A549 (cell line): ENCODE data around the gene SCO1. TPM values are rescaled to one million over a fixed set of nuclear protein-coding genes. Genes with fewer than 3 reads are reported as not detected.

Experiments used
- ATAC-seq, 2 experiments: fragments of 200-7000 bp in 1 of 2; fragments of >200 bp in 1 of 2; cut with Nextera tagmentation in 1 of 2; cut with Tn5 transposase in 1 of 2; 3 replicates each; pipeline versions ENCODE4 v1.8.0 to v1.9.1; 2018 to 2020; ENCODE audit warnings: mild to moderate bottlenecking in 1 of 2, moderate library complexity in 1 of 2
- CTCF ChIA-PET: fragments of 300-600 bp; sonication (Branson Sonifier 250); formaldehyde crosslinking; extraction: SDS; loops from one replicate; lab custom pipeline; 2021; ENCODE audit warnings: antibody characterized with exemption, inconsistent platforms; lab: Yijun Ruan, JAX
- POLR2A ChIA-PET: fragments of 350-600 bp; formaldehyde crosslinking; extraction: SDS; loops from one replicate; lab custom pipeline; 2021; ENCODE audit warnings: antibody characterized with exemption, inconsistent platforms; lab: Yijun Ruan, JAX
- DNase-seq, 2 experiments: peaks; one replicate each; pipeline versions ENCODE4 v3.0.0 to v3.0.0-alpha.2; 2011 to 2016; ENCODE audit warnings: low read depth in 1 of 2, low spot score in 1 of 2
- FAIRE-seq: peaks from 2 replicates; lab custom pipeline; 2011; peaks lifted over from hg19 to GRCh38; lab: Jason Lieb, UNC
- H3K27ac ChIP-seq, 2 experiments: fragments of >200 bp; sonication (Bioruptor Twin); formaldehyde crosslinking; 3 replicates each; pipeline ENCODE4 v1.5.1; 2016 to 2017
- H3K4me1 ChIP-seq: fragments of >200 bp; sonication (Bioruptor Twin); formaldehyde crosslinking; 3 replicates; pipeline ENCODE4 v1.6.1; 2016
- H3K4me2 ChIP-seq: fragments of >200 bp; sonication (Bioruptor Twin); formaldehyde crosslinking; 3 replicates; pipeline ENCODE4 v1.6.1; 2016
- H3K4me3 ChIP-seq: fragments of >200 bp; sonication (Bioruptor Twin); formaldehyde crosslinking; 3 replicates; pipeline ENCODE4 v1.5.1; 2016
- H3K9me3 ChIP-seq: fragments of >200 bp; sonication (Bioruptor Twin); formaldehyde crosslinking; 3 replicates; pipeline ENCODE4 v1.6.1; 2016
- CBX8 ChIP-seq: fragments of 200-600 bp; sonication (generic); IDR thresholded peaks from 2 replicates; pipeline ENCODE4 v1.6.1; 2016
- CEBPB ChIP-seq, 2 experiments: fragments of >200 bp in 1 of 2; sonication (Bioruptor Twin) in 1 of 2; formaldehyde crosslinking in 1 of 2; IDR thresholded peaks; 2 replicates each; pipeline ENCODE4 v1.6.1; 2012 to 2016
- CHD2 ChIP-seq: fragments of 150-350 bp; IDR thresholded peaks from 2 replicates; pipeline ENCODE4 v1.6.1; 2014; ENCODE audit warnings: low read length; ENCODE audit not compliant: partially characterized antibody
- CTCF ChIP-seq: fragments of >200 bp; sonication (Bioruptor Twin); formaldehyde crosslinking; IDR thresholded peaks from 3 replicates; pipeline ENCODE4 v1.5.1; 2016
- E2F6 ChIP-seq: IDR thresholded peaks from 2 replicates; pipeline ENCODE4 v1.6.1; 2012; ENCODE audit warnings: low read depth, borderline replicate concordance
- EHMT2 ChIP-seq: fragments of 200-600 bp; sonication (generic); IDR thresholded peaks from 2 replicates; pipeline ENCODE4 v1.6.1; 2016; ENCODE audit warnings: antibody characterized with exemption, low read depth, mild to moderate bottlenecking, moderate library complexity
- EP300 ChIP-seq, 2 experiments: fragments of >200 bp; sonication (Bioruptor Twin); formaldehyde crosslinking; IDR thresholded peaks; 2 replicates in 1 of 2; 3 replicates in 1 of 2; pipeline ENCODE4 v1.6.1; 2016 to 2017
- FOSB ChIP-seq: fragments of 250-450 bp; sonication (Bioruptor Pico); IDR thresholded peaks from 2 replicates; pipeline ENCODE4 v1.5.0; 2020; ENCODE audit warnings: mild to moderate bottlenecking, moderate library complexity
- HDAC2 ChIP-seq: fragments of 200-600 bp; sonication (generic); IDR thresholded peaks from 2 replicates; pipeline ENCODE4 v1.6.1; 2016
- HOXA7 ChIP-seq: fragments of 250-450 bp; sonication (Bioruptor Pico); IDR thresholded peaks from 2 replicates; pipeline ENCODE4 v1.5.0; 2020; ENCODE audit warnings: mild to moderate bottlenecking, moderate library complexity
- HOXB13 ChIP-seq: fragments of 250-450 bp; sonication (Bioruptor Pico); IDR thresholded peaks from 2 replicates; pipeline ENCODE4 v1.5.0; 2020; ENCODE audit warnings: low read depth, mild to moderate bottlenecking, moderate library complexity
- JUN ChIP-seq, 2 experiments: fragments of >200 bp; sonication (Bioruptor Twin); formaldehyde crosslinking; IDR thresholded peaks; 2 replicates in 1 of 2; 3 replicates in 1 of 2; pipeline ENCODE4 v1.6.1; 2016 to 2017
- MAFK ChIP-seq: fragments of 450-650 bp; IDR thresholded peaks from 2 replicates; pipeline ENCODE4 v1.6.1; 2014; ENCODE audit not compliant: partially characterized antibody
- POLR2A ChIP-seq: IDR thresholded peaks from 2 replicates; pipeline ENCODE4 v1.6.1; 2012; ENCODE audit warnings: mild to moderate bottlenecking, low read length
- POLR2AphosphoS2 ChIP-seq: conservative IDR thresholded peaks from 2 replicates; pipeline ENCODE4 v1.6.1; 2012; ENCODE audit warnings: low read length, improper control_type of control experiment, inconsistent platforms
- RAD21 ChIP-seq, 2 experiments: fragments of >200 bp in 1 of 2; sonication (Bioruptor Twin) in 1 of 2; formaldehyde crosslinking in 1 of 2; IDR thresholded peaks in 1 of 2; conservative IDR thresholded peaks in 1 of 2; 2 replicates in 1 of 2; 3 replicates in 1 of 2; pipeline ENCODE4 v1.6.1; 2012 to 2018; ENCODE audit warnings: inconsistent platforms in 1 of 2
- SMC3 ChIP-seq: fragments of >200 bp; sonication (Bioruptor Twin); formaldehyde crosslinking; IDR thresholded peaks from 3 replicates; pipeline ENCODE4 v1.6.1; 2018; ENCODE audit warnings: inconsistent platforms
- ZNF302 ChIP-seq: fragments of 250-450 bp; sonication (Bioruptor Pico); IDR thresholded peaks from 2 replicates; pipeline ENCODE4 v1.9.0; 2021; ENCODE audit warnings: inconsistent platforms, mild to moderate bottlenecking, moderate library complexity
- WGBS: methylation state at CpG from one replicate; pipeline ENCODE4 v1.1.6; 2017; ENCODE audit errors: missing lambda C conversion rate; 5-methylcytosine and 5-hydroxymethylcytosine counted together
- polyA plus RNA-seq, 4 experiments: library from polyadenylated mRNA; depleted of rRNA in 3 of 4; stranded (reverse); fragments of >200 nt; fragmentation: RNase III in 1 of 4; extraction: RNeasy Plus Mini Kit Qiagen cat#74134 plus additional on column Dnase treatment in 1 of 4; gene quantifications; 2 replicates in 3 of 4; 3 replicates in 1 of 4; pipeline ENCODE4 v1.2.3, GENCODE V29; 2011 to 2017

SCO1 gene
- polyA plus RNA-seq, 2 of the 4 experiments (the other 2 are of a cell fraction), result 52.2 to 55.8 TPM

- no peaks in the 10 kb centered on the region for H3K9me3 ChIP-seq
- ATAC-seq, result no peak
- H3K27ac ChIP-seq, result no peak overlapping the region
- H3K4me3 ChIP-seq, result no peak overlapping the region
- 80% methylated on average over 12 of the region's 12 CpGs for WGBS
- POLR2A ChIA-PET, result no interaction called here
- CTCF ChIA-PET, result interaction anchor here (0.7 to 18.5 kb wide), 10 partner anchors 14 to 515 kb away, joined by 3 to 315 read pairs (median 5); no protein-coding TSS in a partner anchor
- DNase-seq, result no peak
- H3K4me2 ChIP-seq, result no peak overlapping the region
- H3K4me1 ChIP-seq, result no peaks in the 10 kb centered on the region
- TF ChIP-seq MAFK (peak; percentile 85), CTCF (no peak), EP300 (IDR thresholded peaks at IDR 0.05) (no peak), E2F6 (no peak)
- FAIRE-seq, result no peak
These were observed 67.6 kb downstream of the SCO1 start for GRCh38 chr17:10629706-10630105.

- Histone ChIP-seq H3K4me3 (no peak overlapping the region), H3K4me1 (no peaks in the 10 kb centered on the region), H3K4me2 (no peak overlapping the region), H3K27ac (no peak overlapping the region), H3K9me3 (no peaks in the 10 kb centered on the region)
- CTCF ChIA-PET, result interaction anchor here (1.1 to 18.5 kb wide), 4 partner anchors 14 to 108 kb away, joined by 3 to 315 read pairs (median 100); no protein-coding TSS in a partner anchor
- DNase-seq, result peak in 1 of 2 experiments; percentile 28
- 72% methylated on average over 13 of the region's 13 CpGs for WGBS
- POLR2A ChIA-PET, result no interaction called here
- no peak for FAIRE-seq
- TF ChIP-seq CEBPB (IDR thresholded peaks at IDR 0.05) (no peak), CTCF (peak; percentile 25; the same call in 2 of the 3 replicates), EHMT2 (no peak), HOXB13 (CRISPR knock-in tag) (no peak)
- peak in 1 of 2 experiments; percentile 67; a peak in 3 of 6 replicates for ATAC-seq
These were observed 68.6 kb downstream of the SCO1 start for GRCh38 chr17:10628756-10629155.

GRCh38 chr17:10626390-10626789 is 70.9 kb downstream of the SCO1 start:
- H3K4me3 ChIP-seq, result no peak overlapping the region
- ChIA-PET POLR2A (no interaction called here), CTCF (interaction anchor here (1.0 to 18.5 kb wide), 3 partner anchors 12 to 330 kb away, joined by 3 to 315 read pairs (median 194); no protein-coding TSS in a partner anchor)
- WGBS, result 51% methylated on average over 9 of the region's 9 CpGs
- no peak for ATAC-seq
- no peak for FAIRE-seq
- no peak overlapping the region for H3K4me2 ChIP-seq
- DNase-seq, result no peak
- no peaks in the 10 kb centered on the region for H3K4me1 ChIP-seq
- H3K27ac ChIP-seq, result no peak overlapping the region
- no peaks in the 10 kb centered on the region for H3K9me3 ChIP-seq
- TF ChIP-seq EHMT2 (no peak), RAD21 (conservative IDR thresholded peaks at IDR 0.05 in 1 of 2, IDR thresholded peaks at IDR 0.05 in 1 of 2) (no peak), EP300 (IDR thresholded peaks at IDR 0.05) (no peak), POLR2A (no peak), HOXA7 (CRISPR knock-in tag) (no peak), CBX8 (no peak), HDAC2 (no peak), FOSB (CRISPR knock-in tag) (no peak), JUN (IDR thresholded peaks at IDR 0.05) (no peak), SMC3 (no peak), CTCF (no peak), CHD2 (no peak), POLR2AphosphoS2 (no peak), ZNF302 (no peak)
